ENCODE measurements around the gene CYP2R1.

Gene CYP2R1

DNA sequence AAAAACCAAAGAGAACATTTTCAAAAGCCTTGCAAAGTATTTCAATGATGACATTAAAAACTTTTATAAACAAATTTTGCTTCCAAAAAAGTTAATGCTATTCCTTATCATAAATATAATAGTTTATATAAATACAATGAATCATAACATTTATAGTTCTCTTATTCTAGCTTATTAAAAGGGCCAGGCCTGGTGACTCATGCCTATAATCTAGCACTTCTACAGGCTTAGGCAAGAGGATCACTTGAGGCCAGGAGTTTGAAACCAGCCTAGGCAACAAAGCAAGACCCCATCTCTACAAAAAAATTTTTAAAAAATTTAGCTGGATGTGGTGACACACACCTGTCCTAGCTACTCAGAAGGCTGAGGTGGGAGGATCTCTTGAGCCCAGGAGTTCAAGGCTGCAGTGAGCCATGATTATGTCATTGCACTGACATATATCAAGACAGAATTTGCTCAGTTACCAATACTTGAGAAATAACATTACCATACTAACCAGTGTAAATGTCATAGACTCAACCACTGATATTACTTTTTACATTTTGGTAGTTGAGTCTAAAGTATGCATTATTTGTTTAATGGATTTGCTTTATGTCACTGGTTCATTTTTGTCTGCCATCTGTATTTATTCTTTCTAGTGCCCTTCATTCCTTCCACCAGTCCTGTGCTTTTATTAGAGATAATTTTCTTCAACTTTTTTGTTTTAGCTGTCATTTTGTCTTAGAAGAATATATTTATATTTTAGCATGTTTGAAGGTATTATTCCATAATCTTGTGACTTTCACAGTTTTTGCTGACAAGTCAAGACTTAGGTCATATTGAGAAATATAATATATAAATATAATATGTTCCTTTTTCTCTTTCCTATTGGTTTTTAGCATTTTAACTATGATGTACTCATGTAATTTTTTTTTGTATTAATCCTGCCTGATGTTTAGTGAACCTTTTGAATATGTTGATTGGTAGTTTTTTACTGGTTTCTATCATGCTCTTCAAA is 56.2 kb downstream of the CYP2R1 start:
- no peak overlapping the region for H3K4me3 ChIP-seq (ENCODE audit: low read depth, low read length)
- no peak for DNase-seq (ENCODE audit: low read depth)
- TF ChIP-seq, protein P1, sequence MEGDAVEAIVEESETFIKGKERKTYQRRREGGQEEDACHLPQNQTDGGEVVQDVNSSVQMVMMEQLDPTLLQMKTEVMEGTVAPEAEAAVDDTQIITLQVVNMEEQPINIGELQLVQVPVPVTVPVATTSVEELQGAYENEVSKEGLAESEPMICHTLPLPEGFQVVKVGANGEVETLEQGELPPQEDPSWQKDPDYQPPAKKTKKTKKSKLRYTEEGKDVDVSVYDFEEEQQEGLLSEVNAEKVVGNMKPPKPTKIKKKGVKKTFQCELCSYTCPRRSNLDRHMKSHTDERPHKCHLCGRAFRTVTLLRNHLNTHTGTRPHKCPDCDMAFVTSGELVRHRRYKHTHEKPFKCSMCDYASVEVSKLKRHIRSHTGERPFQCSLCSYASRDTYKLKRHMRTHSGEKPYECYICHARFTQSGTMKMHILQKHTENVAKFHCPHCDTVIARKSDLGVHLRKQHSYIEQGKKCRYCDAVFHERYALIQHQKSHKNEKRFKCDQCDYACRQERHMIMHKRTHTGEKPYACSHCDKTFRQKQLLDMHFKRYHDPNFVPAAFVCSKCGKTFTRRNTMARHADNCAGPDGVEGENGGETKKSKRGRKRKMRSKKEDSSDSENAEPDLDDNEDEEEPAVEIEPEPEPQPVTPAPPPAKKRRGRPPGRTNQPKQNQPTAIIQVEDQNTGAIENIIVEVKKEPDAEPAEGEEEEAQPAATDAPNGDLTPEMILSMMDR (IDR thresholded peaks at IDR 0.05; ENCODE audit: low read depth, low read length, missing control alignments): no peak

Measured in GM12864 (cell line).